ENCODE results near the gene MUC2.

DNA sequence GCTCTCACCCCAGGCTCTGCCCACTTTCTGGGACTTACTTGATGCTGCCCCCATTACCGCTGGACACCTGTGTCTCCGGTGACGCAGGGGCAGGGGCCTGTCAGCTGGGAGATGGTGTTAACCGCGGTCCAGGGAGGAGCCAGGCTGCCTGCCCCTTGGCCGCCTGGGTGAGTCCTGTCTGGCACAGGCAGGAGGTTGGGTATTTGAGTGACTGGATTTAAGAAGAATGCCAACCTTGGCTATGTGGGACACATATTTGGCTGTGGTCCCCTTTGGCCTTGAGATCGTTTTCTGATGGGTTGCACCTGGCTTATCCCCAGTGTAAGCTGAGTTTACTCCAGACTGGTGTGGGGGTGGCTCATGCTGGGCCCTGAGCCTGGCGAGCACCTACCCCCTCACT, 40.7 kb upstream of the MUC2 start:
- TF ChIP-seq EZH2phosphoT487 (IDR thresholded peaks at IDR 0.05; ENCODE audit: borderline replicate concordance), result no peak
- TF ChIP-seq, protein P1, sequence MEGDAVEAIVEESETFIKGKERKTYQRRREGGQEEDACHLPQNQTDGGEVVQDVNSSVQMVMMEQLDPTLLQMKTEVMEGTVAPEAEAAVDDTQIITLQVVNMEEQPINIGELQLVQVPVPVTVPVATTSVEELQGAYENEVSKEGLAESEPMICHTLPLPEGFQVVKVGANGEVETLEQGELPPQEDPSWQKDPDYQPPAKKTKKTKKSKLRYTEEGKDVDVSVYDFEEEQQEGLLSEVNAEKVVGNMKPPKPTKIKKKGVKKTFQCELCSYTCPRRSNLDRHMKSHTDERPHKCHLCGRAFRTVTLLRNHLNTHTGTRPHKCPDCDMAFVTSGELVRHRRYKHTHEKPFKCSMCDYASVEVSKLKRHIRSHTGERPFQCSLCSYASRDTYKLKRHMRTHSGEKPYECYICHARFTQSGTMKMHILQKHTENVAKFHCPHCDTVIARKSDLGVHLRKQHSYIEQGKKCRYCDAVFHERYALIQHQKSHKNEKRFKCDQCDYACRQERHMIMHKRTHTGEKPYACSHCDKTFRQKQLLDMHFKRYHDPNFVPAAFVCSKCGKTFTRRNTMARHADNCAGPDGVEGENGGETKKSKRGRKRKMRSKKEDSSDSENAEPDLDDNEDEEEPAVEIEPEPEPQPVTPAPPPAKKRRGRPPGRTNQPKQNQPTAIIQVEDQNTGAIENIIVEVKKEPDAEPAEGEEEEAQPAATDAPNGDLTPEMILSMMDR (conservative IDR thresholded peaks at IDR 0.05; ENCODE audit: low read length), result no peak
